ENCODE results near the gene EIF2B2.

The EIF2B2 gene

DNA sequence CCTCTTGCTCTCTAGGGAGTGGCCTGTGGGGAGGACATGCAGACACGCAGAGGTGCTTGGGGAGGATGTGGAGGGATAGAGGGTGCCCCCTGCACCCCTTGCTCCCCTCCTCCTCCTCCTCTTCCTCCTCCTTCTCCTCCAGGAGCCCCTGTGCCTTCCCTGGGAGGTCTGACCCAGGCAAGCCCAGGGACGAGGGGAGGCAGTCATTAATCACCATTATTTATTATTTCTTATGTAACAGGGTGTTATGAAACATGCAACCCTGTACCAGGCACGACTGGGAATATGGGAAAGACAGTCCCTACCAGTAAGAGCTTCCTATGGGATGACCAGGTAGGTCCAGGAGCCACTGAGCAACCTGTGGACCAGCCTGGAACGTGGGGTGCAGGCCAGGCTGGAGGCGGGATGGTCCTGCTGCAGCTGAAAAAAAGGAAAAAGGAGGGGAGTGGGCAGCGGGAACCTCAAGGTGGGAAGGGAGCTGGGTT, 24.8 kb upstream of the EIF2B2 start:
- TF ChIP-seq SIN3A (IDR thresholded peaks at IDR 0.05; ENCODE audit: borderline replicate concordance, insufficient read depth, low read length) (no peak), TAF1 (IDR thresholded peaks at IDR 0.05; ENCODE audit: borderline replicate concordance, insufficient read depth, low read length) (no peak), FOXP2 (optimal IDR thresholded peaks at IDR 0.05; ENCODE audit: borderline replicate concordance, extremely low read depth, extremely low read length, insufficient read depth) (no peak), POLR2AphosphoS5 (IDR thresholded peaks at IDR 0.05; ENCODE audit: low read depth, low read length) (no peak)
- TF ChIP-seq, protein P1, sequence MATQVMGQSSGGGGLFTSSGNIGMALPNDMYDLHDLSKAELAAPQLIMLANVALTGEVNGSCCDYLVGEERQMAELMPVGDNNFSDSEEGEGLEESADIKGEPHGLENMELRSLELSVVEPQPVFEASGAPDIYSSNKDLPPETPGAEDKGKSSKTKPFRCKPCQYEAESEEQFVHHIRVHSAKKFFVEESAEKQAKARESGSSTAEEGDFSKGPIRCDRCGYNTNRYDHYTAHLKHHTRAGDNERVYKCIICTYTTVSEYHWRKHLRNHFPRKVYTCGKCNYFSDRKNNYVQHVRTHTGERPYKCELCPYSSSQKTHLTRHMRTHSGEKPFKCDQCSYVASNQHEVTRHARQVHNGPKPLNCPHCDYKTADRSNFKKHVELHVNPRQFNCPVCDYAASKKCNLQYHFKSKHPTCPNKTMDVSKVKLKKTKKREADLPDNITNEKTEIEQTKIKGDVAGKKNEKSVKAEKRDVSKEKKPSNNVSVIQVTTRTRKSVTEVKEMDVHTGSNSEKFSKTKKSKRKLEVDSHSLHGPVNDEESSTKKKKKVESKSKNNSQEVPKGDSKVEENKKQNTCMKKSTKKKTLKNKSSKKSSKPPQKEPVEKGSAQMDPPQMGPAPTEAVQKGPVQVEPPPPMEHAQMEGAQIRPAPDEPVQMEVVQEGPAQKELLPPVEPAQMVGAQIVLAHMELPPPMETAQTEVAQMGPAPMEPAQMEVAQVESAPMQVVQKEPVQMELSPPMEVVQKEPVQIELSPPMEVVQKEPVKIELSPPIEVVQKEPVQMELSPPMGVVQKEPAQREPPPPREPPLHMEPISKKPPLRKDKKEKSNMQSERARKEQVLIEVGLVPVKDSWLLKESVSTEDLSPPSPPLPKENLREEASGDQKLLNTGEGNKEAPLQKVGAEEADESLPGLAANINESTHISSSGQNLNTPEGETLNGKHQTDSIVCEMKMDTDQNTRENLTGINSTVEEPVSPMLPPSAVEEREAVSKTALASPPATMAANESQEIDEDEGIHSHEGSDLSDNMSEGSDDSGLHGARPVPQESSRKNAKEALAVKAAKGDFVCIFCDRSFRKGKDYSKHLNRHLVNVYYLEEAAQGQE (IDR thresholded peaks at IDR 0.05; ENCODE audit: insufficient read depth in 1 of 2, low read depth in 2 of 2, low read length in 2 of 2), result no peak

DNA sequence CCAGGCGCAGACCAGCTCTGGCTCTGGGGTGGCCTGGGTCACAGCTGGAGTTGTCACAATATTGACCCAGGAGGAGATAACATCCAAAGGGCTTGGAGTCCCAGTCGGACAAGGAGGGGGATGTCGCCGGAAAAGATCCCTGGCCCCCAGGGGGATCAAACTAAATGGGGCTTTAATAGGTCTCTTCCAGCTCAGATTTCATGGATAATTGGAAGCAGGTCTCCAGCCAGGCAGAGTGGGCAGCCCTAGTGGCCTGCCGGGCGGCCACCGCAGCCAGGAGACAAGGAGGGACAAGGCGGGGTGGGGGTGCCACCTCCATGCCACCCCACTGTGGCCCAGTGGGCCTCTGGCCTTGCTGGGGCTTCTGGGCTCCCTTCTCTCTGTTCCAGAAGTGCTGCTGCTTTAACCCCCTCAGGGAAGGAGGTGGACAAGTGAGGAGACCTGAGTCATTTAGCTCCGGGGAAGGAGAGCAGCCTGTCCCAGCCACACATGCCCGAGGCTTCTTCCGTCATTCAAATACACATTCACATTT, 24.2 kb upstream of the EIF2B2 start:
- TF ChIP-seq SIN3A (IDR thresholded peaks at IDR 0.05; ENCODE audit: borderline replicate concordance, insufficient read depth, low read length) (no peak), TAF1 (IDR thresholded peaks at IDR 0.05; ENCODE audit: borderline replicate concordance, insufficient read depth, low read length) (no peak), POLR2AphosphoS5 (IDR thresholded peaks at IDR 0.05; ENCODE audit: low read depth, low read length) (no peak), FOXP2 (optimal IDR thresholded peaks at IDR 0.05; ENCODE audit: borderline replicate concordance, extremely low read depth, extremely low read length, insufficient read depth) (no peak)
- TF ChIP-seq, protein P1 (IDR thresholded peaks at IDR 0.05; ENCODE audit: insufficient read depth in 1 of 2, low read depth in 2 of 2, low read length in 2 of 2), result no peak

DNA sequence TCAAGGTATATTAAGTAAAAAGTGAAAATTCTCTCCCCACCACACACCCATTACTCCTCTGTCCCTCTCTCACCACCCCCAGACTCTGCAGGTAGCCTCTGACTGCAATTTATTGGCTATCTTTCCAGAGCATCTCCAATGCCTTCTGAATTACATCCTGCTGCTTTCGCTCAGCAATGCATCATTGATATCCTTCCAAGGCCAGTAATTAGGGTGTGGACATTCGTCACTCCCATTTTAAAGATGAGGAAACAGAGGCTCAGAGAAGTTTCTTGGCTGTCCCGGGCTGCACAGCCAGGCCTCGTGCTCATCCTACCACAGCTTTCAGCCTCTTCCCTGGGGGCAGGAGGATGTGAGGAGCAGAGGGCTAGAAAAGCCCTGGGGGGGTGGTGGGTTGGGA, 23.7 kb upstream of the EIF2B2 start:
- TF ChIP-seq SIN3A (IDR thresholded peaks at IDR 0.05; ENCODE audit: borderline replicate concordance, insufficient read depth, low read length), result no peak
- no peak for TF ChIP-seq POLR2AphosphoS5 (IDR thresholded peaks at IDR 0.05; ENCODE audit: low read depth, low read length)
- TF ChIP-seq TAF1 (IDR thresholded peaks at IDR 0.05; ENCODE audit: borderline replicate concordance, insufficient read depth, low read length), result no peak

DNA sequence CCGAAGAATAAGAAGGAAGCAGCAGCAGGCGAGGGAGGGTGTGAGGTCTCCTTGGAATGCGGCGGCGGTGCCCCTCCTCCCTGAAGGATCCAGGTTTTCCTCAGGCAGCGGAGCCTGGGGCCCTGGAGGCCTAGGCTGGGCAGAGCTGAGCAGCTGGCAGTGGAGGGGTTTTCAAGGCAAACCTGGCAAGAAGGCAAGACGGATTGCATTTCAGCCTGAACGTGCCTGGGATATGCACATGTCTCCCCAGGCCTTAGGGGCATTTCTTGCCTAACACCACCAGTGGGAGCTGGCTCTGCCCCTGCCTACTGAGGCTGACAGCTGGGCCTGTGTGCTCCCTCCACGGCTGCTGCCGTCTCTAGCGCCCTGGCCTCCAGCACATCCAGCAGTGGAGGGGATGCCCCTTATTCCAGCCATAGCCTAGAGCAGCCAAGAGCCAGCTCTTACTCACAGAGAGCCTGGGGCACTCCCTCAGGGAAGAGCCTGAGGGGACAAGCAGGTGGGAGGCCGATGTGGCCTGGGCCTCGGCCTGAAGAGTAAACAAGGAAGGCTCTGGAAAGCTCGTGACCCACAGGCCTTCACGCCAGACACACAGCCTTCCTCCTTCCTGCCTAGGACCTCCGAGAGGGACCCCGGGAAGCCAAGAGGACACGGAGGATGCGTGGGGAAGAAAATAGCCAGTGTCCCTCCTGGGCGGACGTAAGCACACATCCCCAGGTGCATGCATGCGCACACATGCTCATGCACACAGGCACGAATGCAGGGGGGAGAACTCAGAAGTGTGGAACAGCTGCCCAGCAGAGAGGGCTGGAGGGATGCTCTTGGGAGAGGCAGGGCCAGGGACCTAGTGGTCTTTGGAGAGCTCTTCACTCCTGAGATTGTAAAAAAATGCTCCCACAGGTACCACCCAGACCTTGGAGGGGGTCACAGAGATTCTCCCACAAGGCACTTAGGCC, 23.0 kb upstream of the EIF2B2 start:
- no peak for TF ChIP-seq FOXP2 (optimal IDR thresholded peaks at IDR 0.05; ENCODE audit: borderline replicate concordance, extremely low read depth, extremely low read length, insufficient read depth)

DNA sequence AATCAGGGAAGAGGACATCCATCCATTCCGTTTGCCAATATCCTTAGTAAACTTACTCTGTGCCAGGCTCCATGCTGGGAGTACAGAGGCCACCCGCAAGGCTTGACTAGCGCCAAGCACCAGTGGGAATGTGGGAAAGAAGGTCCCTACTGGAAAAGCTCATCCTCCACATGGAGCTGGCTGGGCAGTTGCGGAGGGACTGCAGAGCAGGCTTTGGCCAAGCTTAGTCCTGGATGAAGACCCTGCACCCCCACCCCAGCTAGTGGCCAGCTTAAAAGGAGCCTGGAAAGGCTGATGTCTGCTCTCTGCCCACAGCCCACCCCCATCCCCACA, 22.4 kb upstream of the EIF2B2 start:
- no peak for TF ChIP-seq SIN3A (IDR thresholded peaks at IDR 0.05; ENCODE audit: borderline replicate concordance, insufficient read depth, low read length)
- TF ChIP-seq, protein P1 (IDR thresholded peaks at IDR 0.05; ENCODE audit: insufficient read depth in 1 of 2, low read depth in 2 of 2, low read length in 2 of 2), result no peak
- TF ChIP-seq TAF1 (IDR thresholded peaks at IDR 0.05; ENCODE audit: borderline replicate concordance, insufficient read depth, low read length), result no peak
- TF ChIP-seq FOXP2 (optimal IDR thresholded peaks at IDR 0.05; ENCODE audit: borderline replicate concordance, extremely low read depth, extremely low read length, insufficient read depth), result no peak
- TF ChIP-seq POLR2AphosphoS5 (IDR thresholded peaks at IDR 0.05; ENCODE audit: low read depth, low read length), result no peak

Measured in PFSK-1 (cell line).